GM21528 (cell line): ENCODE results near the gene GLRX.
"Not testable (repeated sequence)": the region's sequence is repeated elsewhere in the genome, so short reads cannot be mapped to it uniquely, and the experiment has no call there.

Source experiments
- ATAC-seq: cut with Tn5 transposase; IDR thresholded peaks from one replicate; pipeline ENCODE4 v1.9.1; 2021; ENCODE audit warnings: mild to moderate bottlenecking, moderate library complexity; ENCODE audit not compliant: unreplicated experiment, low FRiP score

Gene GLRX

GRCh38 chr5:95853490-95853889 is 31.0 kb upstream of the GLRX start:
- no peak for ATAC-seq

- no peak for ATAC-seq
These were observed 30.0 kb upstream of the GLRX start for GRCh38 chr5:95852567-95852966.

GRCh38 chr5:95851141-95851540 is 28.6 kb upstream of the GLRX start:
- ATAC-seq = not testable (repeated sequence)

GRCh38 chr5:95850391-95850894 is 27.9 kb upstream of the GLRX start:
- ATAC-seq = no peak

- ATAC-seq = no peak
These were observed 26.2 kb upstream of the GLRX start for GRCh38 chr5:95848701-95849100.

GRCh38 chr5:95847261-95847592 is 24.7 kb upstream of the GLRX start:
- ATAC-seq = no peak

- peak; percentile 56 for ATAC-seq
These were observed 24.2 kb upstream of the GLRX start for GRCh38 chr5:95846554-95847260.

- no peak for ATAC-seq
These were observed 22.9 kb upstream of the GLRX start for GRCh38 chr5:95845391-95845790.

GRCh38 chr5:95843733-95844223 is 21.3 kb upstream of the GLRX start:
- ATAC-seq = no peak

GRCh38 chr5:95842854-95843544 is 20.5 kb upstream of the GLRX start:
- ATAC-seq = peak; percentile 89

- no peak for ATAC-seq
These were observed 19.6 kb upstream of the GLRX start for GRCh38 chr5:95841914-95842812.

- no peak for ATAC-seq
These were observed 18.6 kb upstream of the GLRX start for GRCh38 chr5:95840956-95841705.

GRCh38 chr5:95839658-95840057 is 17.1 kb upstream of the GLRX start:
- no peak for ATAC-seq

- ATAC-seq = no peak
These were observed 16.0 kb upstream of the GLRX start for GRCh38 chr5:95838556-95838955.

GRCh38 chr5:95838001-95838520 is 15.5 kb upstream of the GLRX start:
- no peak for ATAC-seq

- no peak for ATAC-seq
These were observed 15.0 kb upstream of the GLRX start for GRCh38 chr5:95837492-95837891.

GRCh38 chr5:95836971-95837370 is 14.4 kb upstream of the GLRX start:
- not testable (repeated sequence) for ATAC-seq

- ATAC-seq = no peak
These were observed 14.0 kb upstream of the GLRX start for GRCh38 chr5:95836544-95836943.

GRCh38 chr5:95835682-95836385 is 13.3 kb upstream of the GLRX start:
- no peak for ATAC-seq
